Neutrophil (primary cell): ENCODE data around the gene VWA8.

Experiments used
- H3K27ac ChIP-seq: fragments of 200-600 bp; sonication (generic); 2 replicates; pipeline ENCODE4 v1.5.1; 2016; ENCODE audit warnings: mild to moderate bottlenecking, moderate library complexity
- H3K27me3 ChIP-seq: fragments of 200-600 bp; sonication (generic); 2 replicates; pipeline ENCODE4 v1.6.0; 2016; ENCODE audit warnings: mild to moderate bottlenecking
- H3K36me3 ChIP-seq: fragments of 200-600 bp; sonication (generic); 2 replicates; pipeline ENCODE4 v1.5.1; 2017
- H3K4me1 ChIP-seq, 2 experiments: fragments of 200-600 bp in 1 of 2; sonication (generic) in 1 of 2; 1 replicate in 1 of 2; 2 replicates in 1 of 2; pipeline versions ENCODE4 v1.5.1 to v1.6.1; 2013 to 2016; ENCODE audit warnings: low read depth in 1 of 2, low read length in 1 of 2, mild to moderate bottlenecking in 1 of 2, moderate library complexity in 1 of 2; ENCODE audit not compliant: control insufficient read depth in 1 of 2, insufficient read depth in 1 of 2
- H3K4me3 ChIP-seq, 2 experiments: fragments of 200-600 bp in 1 of 2; sonication (generic) in 1 of 2; 1 replicate in 1 of 2; 2 replicates in 1 of 2; pipeline ENCODE4 v1.5.1; 2013 to 2016; ENCODE audit warnings: low read depth in 1 of 2, low read length in 1 of 2, mild to moderate bottlenecking in 1 of 2, moderate library complexity in 1 of 2
- H3K9me3 ChIP-seq: fragments of 200-600 bp; sonication (generic); 2 replicates; pipeline ENCODE4 v1.5.1; 2016
- CTCF ChIP-seq: fragments of 200-600 bp; sonication (generic); IDR thresholded peaks from 2 replicates; pipeline ENCODE4 v1.5.1; 2016; ENCODE audit warnings: antibody characterized with exemption

VWA8 gene

GRCh38 chr13:41988244-41988643 is 27.3 kb upstream of the VWA8 start:
- Histone ChIP-seq H3K4me1 (peaks cover 8 to 10% of the 10 kb centered on the region in 2 experiments), H3K27ac (no peak overlapping the region), H3K4me3 (no peak overlapping the region), H3K36me3 (no peaks in the 10 kb centered on the region), H3K27me3 (no peaks in the 10 kb centered on the region), H3K9me3 (no peaks in the 10 kb centered on the region)
- no peak for TF ChIP-seq CTCF

GRCh38 chr13:41985788-41986508 is 25.0 kb upstream of the VWA8 start:
- H3K27me3 ChIP-seq: no peaks in the 10 kb centered on the region
- no peak overlapping the region for H3K27ac ChIP-seq
- H3K4me1 ChIP-seq: peaks cover 8 to 10% of the 10 kb centered on the region in 2 experiments
- H3K9me3 ChIP-seq: no peaks in the 10 kb centered on the region
- H3K36me3 ChIP-seq: no peaks in the 10 kb centered on the region
- H3K4me3 ChIP-seq: no peak overlapping the region
- TF ChIP-seq CTCF: no peak

- Histone ChIP-seq H3K27ac (no peak overlapping the region), H3K9me3 (no peaks in the 10 kb centered on the region), H3K27me3 (no peaks in the 10 kb centered on the region), H3K4me3 (no peak overlapping the region), H3K36me3 (no peaks in the 10 kb centered on the region), H3K4me1 (no peaks in the 10 kb centered on the region)
- TF ChIP-seq CTCF: no peak
These were observed 21.2 kb upstream of the VWA8 start for GRCh38 chr13:41981951-41982715.

GRCh38 chr13:41978007-41978406 is 17.1 kb upstream of the VWA8 start:
- Histone ChIP-seq H3K4me3 (no peak overlapping the region), H3K9me3 (no peaks in the 10 kb centered on the region), H3K36me3 (no peaks in the 10 kb centered on the region), H3K4me1 (no peaks in the 10 kb centered on the region), H3K27ac (no peak overlapping the region), H3K27me3 (no peaks in the 10 kb centered on the region)
- TF ChIP-seq CTCF: no peak

GRCh38 chr13:41976476-41976875 is 15.6 kb upstream of the VWA8 start:
- TF ChIP-seq CTCF: no peak

More at GRCh38 chr13:41976476-41976875, 15.6 kb upstream of the VWA8 start:
- Histone ChIP-seq H3K9me3 (no peaks in the 10 kb centered on the region), H3K27me3 (no peaks in the 10 kb centered on the region), H3K4me3 (no peak overlapping the region), H3K27ac (no peak overlapping the region), H3K36me3 (no peaks in the 10 kb centered on the region), H3K4me1 (no peaks in the 10 kb centered on the region)
